ENCODE data around the gene RPE65.

The RPE65 gene

GRCh38 chr1:68454534-68454933 lies 4.8 kb upstream of the RPE65 start:
- TF ChIP-seq CTCF (IDR thresholded peaks at IDR 0.05; ENCODE audit: low read length, missing control alignments) = peak; percentile 14
- DNase-seq (ENCODE audit: low read depth) = no peak
- no peak overlapping the region for H3K4me3 ChIP-seq (replicated peaks; ENCODE audit: low read depth, low read length)

- no peak overlapping the region for H3K4me3 ChIP-seq (replicated peaks; ENCODE audit: low read depth, low read length)
- no peak for DNase-seq (ENCODE audit: low read depth)
- TF ChIP-seq CTCF (IDR thresholded peaks at IDR 0.05; ENCODE audit: low read length, missing control alignments) = no peak
Observed at GRCh38 chr1:68453060-68453670, 3.4 kb upstream of the RPE65 start.

GRCh38 chr1:68448365-68448764 lies 1.4 kb downstream of the RPE65 start:
- no peak for DNase-seq (ENCODE audit: low read depth)
- H3K4me3 ChIP-seq (replicated peaks; ENCODE audit: low read depth, low read length) = no peak overlapping the region
- TF ChIP-seq CTCF (IDR thresholded peaks at IDR 0.05; ENCODE audit: low read length, missing control alignments) = no peak

GRCh38 chr1:68445709-68446108 lies 4.0 kb downstream of the RPE65 start:
- TF ChIP-seq CTCF (IDR thresholded peaks at IDR 0.05; ENCODE audit: low read length, missing control alignments) = no peak
- H3K4me3 ChIP-seq (replicated peaks; ENCODE audit: low read depth, low read length) = no peak overlapping the region
- DNase-seq (ENCODE audit: low read depth) = no peak

- H3K4me3 ChIP-seq (replicated peaks; ENCODE audit: low read depth, low read length) = no peak overlapping the region
- TF ChIP-seq CTCF (IDR thresholded peaks at IDR 0.05; ENCODE audit: low read length, missing control alignments) = peak; percentile 90
- peak; percentile 64 for DNase-seq (ENCODE audit: low read depth)
Observed at GRCh38 chr1:68442822-68443556, 6.8 kb downstream of the RPE65 start.

- H3K4me3 ChIP-seq (replicated peaks; ENCODE audit: low read depth, low read length) = no peak overlapping the region
- DNase-seq (ENCODE audit: low read depth) = no peak
- no peak for TF ChIP-seq CTCF (IDR thresholded peaks at IDR 0.05; ENCODE audit: low read length, missing control alignments)
Observed at GRCh38 chr1:68442006-68442405, 7.7 kb downstream of the RPE65 start.

- DNase-seq (ENCODE audit: low read depth) = no peak
- TF ChIP-seq CTCF (IDR thresholded peaks at IDR 0.05; ENCODE audit: low read length, missing control alignments) = no peak
- H3K4me3 ChIP-seq (replicated peaks; ENCODE audit: low read depth, low read length) = no peak overlapping the region
Observed at GRCh38 chr1:68438310-68438709, 11.4 kb downstream of the RPE65 start.

Data from fibroblast of pulmonary artery (primary cell).